ENCODE data around the gene ZNF546. TPM values are rescaled to one million over a fixed set of nuclear protein-coding genes. Genes with fewer than 3 reads are reported as not detected.

Gene ZNF546
- 1.3 to 2.1 TPM (median 1.9 TPM) in 5 replicates for total RNA-seq (2022; extraction: Qiagen RNA extraction; ENCODE audit: low read depth)

DNA sequence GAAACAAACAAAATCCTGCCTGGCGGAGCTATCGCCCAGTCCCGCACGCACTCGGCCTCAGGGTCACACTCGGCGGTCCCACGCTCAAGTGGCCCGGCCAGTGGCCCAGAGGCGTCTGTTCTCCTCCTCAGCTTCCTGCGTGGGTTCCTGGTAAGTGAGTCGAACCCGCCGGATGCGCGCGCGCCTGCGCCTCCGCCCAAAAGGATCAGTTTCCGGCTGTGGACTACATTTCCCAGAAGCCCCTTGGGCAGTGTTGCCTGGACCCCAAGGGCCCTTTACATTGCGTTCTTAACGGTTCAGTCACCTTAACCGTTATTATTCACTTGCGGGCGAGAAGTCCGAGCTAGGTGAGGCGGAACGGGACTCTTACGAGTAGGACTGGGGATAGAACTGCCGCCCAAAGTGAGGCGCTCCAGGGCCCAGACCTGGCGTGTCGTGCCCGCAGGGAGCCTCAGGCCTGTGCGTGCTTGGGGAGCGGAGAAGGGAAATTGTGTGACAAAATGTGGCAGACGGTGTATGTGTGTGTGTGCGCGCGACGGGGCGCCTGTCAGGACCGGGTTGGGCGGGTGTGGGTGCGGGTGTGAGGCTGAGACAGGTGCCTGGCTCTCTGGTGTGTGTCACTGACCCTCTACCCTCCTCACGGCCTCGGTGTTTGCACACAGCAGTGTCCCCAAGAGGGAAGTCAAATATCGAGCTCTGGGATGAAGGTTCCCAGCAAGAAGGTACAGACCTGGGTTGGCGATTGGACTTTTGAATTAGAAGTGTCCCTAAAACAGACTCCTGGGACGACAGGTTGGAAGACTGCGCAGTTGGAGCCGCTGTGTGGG lies at the start of gene ZNF546:
ZNF546 (plus strand) TSS at position 250 of the 827 bp plus-strand sequence. CDS start 1,267 bp downstream, outside the sequence.

GRCh38 chr19:39970675-39971379 lies 26.0 kb upstream of the ZNF546 start, which contains the start of gene PSMC4:
Gene PSMC4 (plus strand): TSS chr19:39971165. CDS start chr19:39971203, 38 bp downstream.

GRCh38 chr19:40055832-40056504 lies 59.1 kb downstream of the ZNF546 start, which contains the start of gene ZNF780B:
Gene ZNF780B (minus strand): TSS chr19:40056231. CDS start chr19:40050332, 5,899 bp downstream.

Other genes starting within 250 kb of the ZNF546 start
- not detected in 5 replicates for gene LEUTX, start 218.2 kb upstream of the ZNF546 start, total RNA-seq (2022; extraction: Qiagen RNA extraction; ENCODE audit: low read depth)
- 17.2 to 24.6 TPM (median 20.5 TPM) in 5 replicates for gene DYRK1B, start 162.9 kb upstream of the ZNF546 start, total RNA-seq (2022; extraction: Qiagen RNA extraction; ENCODE audit: low read depth)
- gene FBL, start 150.7 kb upstream of the ZNF546 start, total RNA-seq (2022; extraction: Qiagen RNA extraction; ENCODE audit: low read depth) = 611 to 816 TPM (median 717 TPM) in 5 replicates
- 0.45 to 1.3 TPM (median 0.84 TPM) in 5 replicates for gene FCGBP, start 62.4 kb upstream of the ZNF546 start, total RNA-seq (2022; extraction: Qiagen RNA extraction; ENCODE audit: low read depth)
- 272 to 338 TPM (median 283 TPM) in 5 replicates for gene PSMC4, start 25.9 kb upstream of the ZNF546 start, total RNA-seq (2022; extraction: Qiagen RNA extraction; ENCODE audit: low read depth)
- 5.1 to 7.2 TPM (median 6.4 TPM) in 5 replicates for gene ZNF780B, start 59.2 kb downstream of the ZNF546 start, total RNA-seq (2022; extraction: Qiagen RNA extraction; ENCODE audit: low read depth)
- 27.9 to 35.3 TPM (median 29.9 TPM) in 5 replicates for gene ZNF780A, start 93.9 kb downstream of the ZNF546 start, total RNA-seq (2022; extraction: Qiagen RNA extraction; ENCODE audit: low read depth)
- gene MAP3K10, start 194.4 kb downstream of the ZNF546 start, total RNA-seq (2022; extraction: Qiagen RNA extraction; ENCODE audit: low read depth) = 13.3 to 19.3 TPM (median 17.7 TPM) in 5 replicates
- gene TTC9B, start 221.3 kb downstream of the ZNF546 start, total RNA-seq (2022; extraction: Qiagen RNA extraction; ENCODE audit: low read depth) = 0.14 to 0.81 TPM (median 0.51 TPM) in 5 replicates
- gene CCNP, start 229.6 kb downstream of the ZNF546 start, total RNA-seq (2022; extraction: Qiagen RNA extraction; ENCODE audit: low read depth) = 0.14 to 0.63 TPM (median 0.34 TPM) in 4 of 5 replicates, not detected in the other